Measurements from ENCODE around the gene EHBP1L1. TPM values are rescaled to one million over a fixed set of nuclear protein-coding genes. Genes with fewer than 3 reads are reported as not detected.

EHBP1L1 gene
- total RNA-seq, 4 donors from 2014 or later = 186 to 472 (median 293) TPM

DNA sequence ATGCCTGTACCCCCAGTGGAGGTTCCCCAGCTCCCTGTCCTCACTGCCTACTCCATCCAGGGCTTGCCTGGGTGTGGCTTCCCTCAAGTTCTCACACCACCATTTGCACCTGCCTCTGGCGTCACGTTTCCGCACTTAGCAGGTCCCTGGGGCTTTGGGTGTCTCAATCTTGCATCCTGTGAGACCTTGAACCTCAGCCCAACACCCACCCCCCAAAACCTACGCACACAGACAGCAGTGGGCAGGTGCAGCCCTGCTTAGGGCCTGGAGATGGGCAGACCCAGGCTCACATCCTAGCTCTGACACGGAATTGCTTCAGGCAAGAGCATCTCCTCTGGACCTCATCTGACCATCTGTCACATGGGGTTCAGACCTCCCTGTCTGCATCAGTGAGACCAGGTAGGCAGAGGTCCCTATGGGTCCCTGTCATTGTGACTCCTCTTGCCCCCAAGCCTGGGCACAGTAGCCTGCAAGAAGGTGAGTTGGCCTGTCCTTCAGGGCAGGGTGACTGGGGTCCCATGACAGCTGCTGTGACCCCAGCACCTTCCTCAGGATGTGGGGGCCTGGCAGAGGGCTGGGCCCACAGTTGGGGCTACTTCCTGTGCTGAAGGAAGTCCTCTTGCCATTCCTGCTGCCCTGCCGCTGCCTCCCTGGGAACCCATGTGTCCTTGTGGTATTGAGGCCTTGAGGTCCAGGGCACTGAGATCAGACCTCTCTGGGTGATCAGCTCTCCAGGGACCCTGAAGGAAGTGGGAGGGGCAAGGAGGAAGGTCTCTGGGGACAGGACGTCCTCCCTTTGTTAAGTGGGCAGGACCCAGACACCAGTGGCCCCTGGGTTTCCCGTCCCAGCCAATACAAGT lies 64.0 kb downstream of the EHBP1L1 start:
- Histone ChIP-seq H3K36me3 (peaks cover 20 to 67% (median 63%) of the 10 kb centered on the region in 4 donors), H3K9me3 (no peaks in the 10 kb centered on the region), H3K4me3 (peak overlapping the region; percentile 11 to 87 (median 58)), H3K27ac (replicated peaks in 1 of 4) (peak overlapping the region; percentile 83 to 93 (median 88)), H3K27me3 (no peaks in the 10 kb centered on the region), H3K4me1 (peaks cover 42 to 65% (median 60%) of the 10 kb centered on the region in 4 donors)
- intact Hi-C loops (cut with DNase I) = no loop called here
- WGBS = 67% methylated on average over 6 of the region's 8 CpGs
- DNase-seq (ENCODE audit: extremely low spot score) = no peak
- no peak for TF ChIP-seq POLR2AphosphoS5 (IDR thresholded peaks at IDR 0.05)
- TF ChIP-seq POLR2A (IDR thresholded peaks at IDR 0.05; ENCODE audit: low read depth) = no peak
- TF ChIP-seq EP300 (IDR thresholded peaks at IDR 0.05) = no peak
- TF ChIP-seq, protein P1, sequence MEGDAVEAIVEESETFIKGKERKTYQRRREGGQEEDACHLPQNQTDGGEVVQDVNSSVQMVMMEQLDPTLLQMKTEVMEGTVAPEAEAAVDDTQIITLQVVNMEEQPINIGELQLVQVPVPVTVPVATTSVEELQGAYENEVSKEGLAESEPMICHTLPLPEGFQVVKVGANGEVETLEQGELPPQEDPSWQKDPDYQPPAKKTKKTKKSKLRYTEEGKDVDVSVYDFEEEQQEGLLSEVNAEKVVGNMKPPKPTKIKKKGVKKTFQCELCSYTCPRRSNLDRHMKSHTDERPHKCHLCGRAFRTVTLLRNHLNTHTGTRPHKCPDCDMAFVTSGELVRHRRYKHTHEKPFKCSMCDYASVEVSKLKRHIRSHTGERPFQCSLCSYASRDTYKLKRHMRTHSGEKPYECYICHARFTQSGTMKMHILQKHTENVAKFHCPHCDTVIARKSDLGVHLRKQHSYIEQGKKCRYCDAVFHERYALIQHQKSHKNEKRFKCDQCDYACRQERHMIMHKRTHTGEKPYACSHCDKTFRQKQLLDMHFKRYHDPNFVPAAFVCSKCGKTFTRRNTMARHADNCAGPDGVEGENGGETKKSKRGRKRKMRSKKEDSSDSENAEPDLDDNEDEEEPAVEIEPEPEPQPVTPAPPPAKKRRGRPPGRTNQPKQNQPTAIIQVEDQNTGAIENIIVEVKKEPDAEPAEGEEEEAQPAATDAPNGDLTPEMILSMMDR (IDR thresholded peaks at IDR 0.05) = no peak

DNA sequence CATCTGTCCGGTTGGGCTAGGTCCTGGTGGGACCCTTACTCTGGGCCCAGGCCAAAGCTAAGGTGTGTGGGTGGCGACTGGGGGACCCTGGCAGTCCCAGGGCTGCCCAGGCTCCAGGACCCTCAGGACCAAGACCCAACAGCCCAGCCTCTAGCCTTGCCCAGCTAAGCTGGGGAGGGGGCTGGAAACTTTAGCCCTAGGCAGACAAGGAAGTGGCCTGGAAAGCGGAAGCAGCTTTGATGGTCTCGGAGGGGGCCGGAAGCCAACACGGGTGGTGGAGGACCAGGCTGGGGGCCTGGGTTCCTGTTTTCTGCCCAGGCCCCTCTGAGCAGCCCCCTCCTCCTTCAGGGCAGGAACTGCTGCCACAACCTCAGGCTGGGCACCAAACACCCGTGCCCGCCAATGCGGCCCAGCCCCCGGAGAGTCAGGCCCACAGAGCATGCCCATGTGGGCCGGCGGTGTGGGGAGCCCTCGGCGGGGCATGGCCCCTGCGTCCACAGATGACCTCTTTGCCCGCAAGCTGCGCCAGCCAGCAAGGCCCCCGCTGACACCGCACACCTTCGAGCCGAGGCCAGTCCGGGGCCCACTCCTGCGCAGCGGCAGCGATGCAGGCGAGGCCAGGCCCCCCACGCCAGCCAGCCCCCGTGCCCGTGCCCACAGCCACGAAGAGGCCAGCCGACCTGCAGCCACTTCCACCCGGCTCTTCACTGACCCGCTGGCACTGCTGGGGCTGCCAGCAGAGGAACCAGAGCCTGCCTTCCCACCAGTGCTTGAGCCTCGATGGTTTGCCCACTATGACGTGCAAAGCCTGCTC lies 64.8 kb downstream of the EHBP1L1 start:
- H3K9me3 ChIP-seq = no peaks in the 10 kb centered on the region
- no peak for TF ChIP-seq POLR2AphosphoS5 (IDR thresholded peaks at IDR 0.05)
- no peak for TF ChIP-seq EP300 (IDR thresholded peaks at IDR 0.05)
- no peak for TF ChIP-seq POLR2A (IDR thresholded peaks at IDR 0.05; ENCODE audit: low read depth)
- TF ChIP-seq, protein P1 (IDR thresholded peaks at IDR 0.05) = no peak
- 63% methylated on average over 5 of the region's 35 CpGs for WGBS
- no peaks in the 10 kb centered on the region for H3K27me3 ChIP-seq
- H3K4me3 ChIP-seq = peak overlapping the region; percentile 11 to 87 (median 32)
- H3K36me3 ChIP-seq = peaks cover 13 to 67% (median 63%) of the 10 kb centered on the region in 4 donors
- DNase-seq (ENCODE audit: extremely low spot score) = no peak
- intact Hi-C loops (cut with DNase I) = no loop called here
- H3K4me1 ChIP-seq = peaks cover 42 to 65% (median 60%) of the 10 kb centered on the region in 4 donors
- H3K27ac ChIP-seq (replicated peaks in 1 of 4) = peak overlapping the region; percentile 83 to 93 (median 88)

DNA sequence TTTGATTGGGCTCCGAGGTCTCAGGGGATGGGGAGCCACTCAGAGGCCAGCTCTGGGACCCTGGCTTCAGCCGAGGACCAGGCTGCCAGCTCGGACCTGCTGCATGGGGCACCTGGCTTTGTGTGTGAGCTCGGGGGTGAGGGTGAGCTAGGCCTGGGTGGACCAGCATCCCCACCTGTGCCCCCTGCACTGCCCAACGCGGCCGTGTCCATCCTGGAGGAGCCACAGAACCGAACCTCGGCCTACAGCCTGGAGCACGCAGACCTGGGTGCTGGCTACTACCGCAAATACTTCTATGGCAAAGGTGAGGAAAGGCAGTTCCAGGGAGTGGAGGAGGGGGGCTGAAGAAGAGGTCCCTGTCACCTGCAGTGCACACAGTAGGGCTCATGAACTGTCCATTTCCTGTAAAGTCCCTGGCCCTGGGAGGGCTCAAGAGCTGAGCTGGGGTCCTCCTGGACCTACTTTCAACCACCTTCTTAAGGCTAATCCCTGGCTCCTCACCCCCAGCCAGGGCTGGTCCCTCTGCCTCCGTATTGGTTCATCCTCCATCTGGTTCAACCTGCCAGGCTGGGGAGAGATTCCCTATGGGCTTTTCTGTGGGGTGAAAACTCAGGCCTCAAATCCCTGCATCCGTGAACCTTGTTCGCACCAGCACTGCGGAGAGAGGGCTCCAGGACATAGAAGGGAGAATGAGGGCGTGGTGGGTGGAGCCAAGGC lies 65.6 kb downstream of the EHBP1L1 start:
- Histone ChIP-seq H3K27me3 (no peaks in the 10 kb centered on the region), H3K4me1 (peaks cover 42 to 69% (median 60%) of the 10 kb centered on the region in 4 donors), H3K9me3 (no peaks in the 10 kb centered on the region), H3K27ac (replicated peaks in 1 of 4) (peak overlapping the region in 3 of 4 donors; percentile 86 to 93 (median 91)), H3K4me3 (peak overlapping the region; percentile 11 to 87 (median 32)), H3K36me3 (peaks cover 6 to 67% (median 63%) of the 10 kb centered on the region in 4 donors)
- WGBS = 73% methylated on average over 7 of the region's 16 CpGs
- TF ChIP-seq POLR2AphosphoS5 (IDR thresholded peaks at IDR 0.05) (no peak), POLR2A (IDR thresholded peaks at IDR 0.05; ENCODE audit: low read depth) (no peak), EP300 (IDR thresholded peaks at IDR 0.05) (no peak)
- TF ChIP-seq, protein P1 (IDR thresholded peaks at IDR 0.05) = no peak
- intact Hi-C loops (cut with DNase I) = no loop called here
- no peak for DNase-seq (ENCODE audit: extremely low spot score)

Small RNA genes lying within 50 kb of the gene (small RNA-seq; reads per million reads assigned to genes)
- 0 reads per million in 3 donors for gene AP001362.1
- gene MIR4690 = 0.17 to 0.19 (median 0.17) reads per million in 3 donors

Other genes starting within 250 kb of the EHBP1L1 start
- 10 to 100 TPM; 40.3 to 60.6 (median 52.9) TPM for gene DPF2, start 242.2 kb upstream of the EHBP1L1 start, total RNA-seq
- gene TIGD3, start 221.3 kb upstream of the EHBP1L1 start, total RNA-seq = under 1 TPM in 1 of 4 donors, not detected in 3; 0.19 TPM
- 10 to 100 TPM in 1 of 4 donors, 1 to 10 TPM in 3; 4.6 to 11.3 (median 5.9) TPM for gene SLC25A45, start 193.4 kb upstream of the EHBP1L1 start, total RNA-seq
- 10 to 100 TPM; 30.4 to 37.3 (median 34.7) TPM for gene FRMD8, start 189.4 kb upstream of the EHBP1L1 start, total RNA-seq
- 100 to 1,000 TPM in 2 of 4 donors, 10 to 100 TPM in 2; 42.8 to 181 (median 96.0) TPM for gene NEAT1, start 153.3 kb upstream of the EHBP1L1 start, total RNA-seq
- over 10,000 TPM in 1 of 4 donors, 1,000 to 10,000 TPM in 3; 2,724 to 15,405 (median 5,373) TPM for gene MALAT1, start 77.0 kb upstream of the EHBP1L1 start, total RNA-seq
- gene SCYL1, start 51.0 kb upstream of the EHBP1L1 start, total RNA-seq = 100 to 1,000 TPM in 2 of 4 donors, 10 to 100 TPM in 2; 74.3 to 115 (median 104) TPM
- 100 to 1,000 TPM; 107 to 208 (median 137) TPM for gene LTBP3, start 17.7 kb upstream of the EHBP1L1 start, total RNA-seq
- 10 to 100 TPM; 43.6 to 77.3 (median 63.3) TPM for gene ZNRD2, start 5.6 kb upstream of the EHBP1L1 start, total RNA-seq
- 10 to 100 TPM; 47.9 to 90.4 (median 75.0) TPM for gene FAM89B, start 3.5 kb upstream of the EHBP1L1 start, total RNA-seq
- 1 to 10 TPM in 3 of 4 donors, under 1 TPM in 1; 0.99 to 1.2 (median 1.2) TPM for gene KCNK7, start 19.7 kb downstream of the EHBP1L1 start, total RNA-seq
- 10 to 100 TPM; 29.9 to 41.7 (median 37.6) TPM for gene MAP3K11, start 38.2 kb downstream of the EHBP1L1 start, total RNA-seq
- 10 to 100 TPM; 21.4 to 43.1 (median 27.1) TPM for gene PCNX3, start 39.7 kb downstream of the EHBP1L1 start, total RNA-seq
- 10 to 100 TPM; 40.7 to 56.3 (median 45.8) TPM for gene SIPA1, start 62.0 kb downstream of the EHBP1L1 start, total RNA-seq
- gene RELA, start 86.9 kb downstream of the EHBP1L1 start, total RNA-seq = 10 to 100 TPM; 51.5 to 84.6 (median 82.1) TPM
- 10 to 100 TPM; 66.4 to 77.1 (median 68.3) TPM for gene KAT5, start 136.2 kb downstream of the EHBP1L1 start, total RNA-seq
- 100 to 1,000 TPM in 1 of 4 donors, 10 to 100 TPM in 3; 72.1 to 137 (median 80.9) TPM for gene RNASEH2C, start 144.7 kb downstream of the EHBP1L1 start, total RNA-seq
- 10 to 100 TPM; 15.0 to 28.0 (median 24.2) TPM for gene AP5B1, start 204.9 kb downstream of the EHBP1L1 start, total RNA-seq
- gene OVOL1, start 211.0 kb downstream of the EHBP1L1 start, total RNA-seq = not detected